HG02588 (cell line): Measurements from ENCODE around the gene RASGEF1B.

Experiments
- ATAC-seq: cut with Tn5 transposase; IDR thresholded peaks from one replicate; pipeline ENCODE4 v1.9.1; 2021; ENCODE audit warnings: mild to moderate bottlenecking, moderate library complexity; ENCODE audit not compliant: unreplicated experiment

Gene RASGEF1B

GRCh38 chr4:81471588-81472280 lies at the start of gene RASGEF1B:
TSS of gene RASGEF1B (minus strand) at chr4:81471907. CDS start at chr4:81459508, 12,399 bp downstream.
- peak; percentile 96 for ATAC-seq

GRCh38 chr4:81519856-81520255 lies 48.1 kb upstream of the RASGEF1B start:
- ATAC-seq = no peak

GRCh38 chr4:81519427-81519773 lies 47.7 kb upstream of the RASGEF1B start:
- ATAC-seq = no peak

- no peak for ATAC-seq
Measured at GRCh38 chr4:81518762-81519426, 47.2 kb upstream of the RASGEF1B start.

GRCh38 chr4:81516241-81516640 lies 44.5 kb upstream of the RASGEF1B start:
- ATAC-seq = peak; percentile 63

GRCh38 chr4:81512757-81513501 lies 41.2 kb upstream of the RASGEF1B start:
- no peak for ATAC-seq

GRCh38 chr4:81512001-81512756 lies 40.5 kb upstream of the RASGEF1B start:
- no peak for ATAC-seq

GRCh38 chr4:81510643-81511178 lies 39.0 kb upstream of the RASGEF1B start:
- no peak for ATAC-seq

- no peak for ATAC-seq
Measured at GRCh38 chr4:81509822-81510221, 38.1 kb upstream of the RASGEF1B start.

- no peak for ATAC-seq
Measured at GRCh38 chr4:81509191-81509590, 37.5 kb upstream of the RASGEF1B start.

GRCh38 chr4:81508411-81509185 lies 36.9 kb upstream of the RASGEF1B start:
- no peak for ATAC-seq

GRCh38 chr4:81507530-81507929 lies 35.8 kb upstream of the RASGEF1B start:
- no peak for ATAC-seq

GRCh38 chr4:81506731-81507130 lies 35.0 kb upstream of the RASGEF1B start:
- peak; percentile 90 for ATAC-seq

- ATAC-seq = no peak
Measured at GRCh38 chr4:81505726-81506125, 34.0 kb upstream of the RASGEF1B start.

GRCh38 chr4:81505004-81505598 lies 33.4 kb upstream of the RASGEF1B start:
- ATAC-seq = peak; percentile 43

GRCh38 chr4:81504112-81505003 lies 32.7 kb upstream of the RASGEF1B start:
- ATAC-seq = no peak

GRCh38 chr4:81503586-81503985 lies 31.9 kb upstream of the RASGEF1B start:
- no peak for ATAC-seq

GRCh38 chr4:81502564-81502963 lies 30.9 kb upstream of the RASGEF1B start:
- ATAC-seq = no peak

GRCh38 chr4:81499840-81500239 lies 28.1 kb upstream of the RASGEF1B start:
- no peak for ATAC-seq
